Neuronal stem cell (in vitro differentiated cells): ENCODE data around the gene SP8.
"Not testable (repeated sequence)": the region's sequence is repeated elsewhere in the genome, so short reads cannot be mapped to it uniquely, and the experiment has no call there.

ENCODE experiments used
- DNase-seq: peaks from one replicate; pipeline ENCODE4 v3.0.0-alpha.2; 2013; ENCODE audit warnings: low spot score
- H2AFZ ChIP-seq: one replicate; pipeline ENCODE4 v1.6.1; 2013; ENCODE audit warnings: mild to moderate bottlenecking, low read length, inconsistent platforms
- H2AK5ac ChIP-seq: 2 replicates; pipeline ENCODE4 v1.6.1; 2013; ENCODE audit warnings: low read depth, mild to moderate bottlenecking, inconsistent platforms, low read length, moderate library complexity, mixed read lengths
- H2BK120ac ChIP-seq: 2 replicates; pipeline ENCODE4 v1.6.1; 2013; ENCODE audit warnings: low read depth, mild to moderate bottlenecking, inconsistent platforms, low read length, moderate library complexity, mixed read lengths
- H2BK12ac ChIP-seq: one replicate; pipeline ENCODE4 v1.6.1; 2013; ENCODE audit warnings: low read length, inconsistent platforms
- H2BK15ac ChIP-seq: 2 replicates; pipeline ENCODE4 v1.6.1; 2013; ENCODE audit warnings: mild to moderate bottlenecking, low read length, inconsistent platforms, mixed read lengths
- H2BK5ac ChIP-seq: one replicate; pipeline ENCODE4 v1.6.1; 2013; ENCODE audit warnings: inconsistent platforms, mild to moderate bottlenecking, low read length, moderate library complexity
- H3K14ac ChIP-seq: one replicate; pipeline ENCODE4 v1.6.1; 2013; ENCODE audit warnings: low read length, inconsistent platforms
- H3K18ac ChIP-seq: 2 replicates; pipeline ENCODE4 v1.6.1; 2013; ENCODE audit warnings: low read length, inconsistent platforms
- H3K23ac ChIP-seq: 2 replicates; pipeline ENCODE4 v1.6.1; 2013; ENCODE audit warnings: low read depth, mild to moderate bottlenecking, mixed read lengths, low read length, inconsistent platforms; ENCODE audit not compliant: poor library complexity
- H3K27ac ChIP-seq: replicated peaks from 3 replicates; pipeline ENCODE4 v1.5.1; 2013; ENCODE audit warnings: low read length, inconsistent platforms
- H3K27me3 ChIP-seq, 3 experiments: 2 replicates each; pipeline ENCODE4 v1.6.1; 2013; ENCODE audit warnings: low read length in 3 of 3, mild to moderate bottlenecking in 2 of 3, inconsistent platforms in 1 of 3, low read depth in 1 of 3, mixed read lengths in 1 of 3, moderate library complexity in 1 of 3; ENCODE audit not compliant: control insufficient read depth in 3 of 3, insufficient read depth in 3 of 3
- H3K36me3 ChIP-seq, 2 donors: replicated peaks in 1 of 2; 2 replicates each; pipeline ENCODE4 v1.6.1; 2013; ENCODE audit warnings: low read length in 2 of 2; ENCODE audit not compliant: control insufficient read depth in 2 of 2, insufficient read depth in 2 of 2
- H3K4ac ChIP-seq: 2 replicates; pipeline ENCODE4 v1.6.1; 2013; ENCODE audit warnings: inconsistent platforms, mild to moderate bottlenecking, low read length, moderate library complexity
- H3K4me1 ChIP-seq, 2 donors: 1 replicate in 1 of 2; 2 replicates in 1 of 2; pipeline ENCODE4 v1.6.1; 2013; ENCODE audit warnings: low read length in 2 of 2, low read depth in 1 of 2; ENCODE audit not compliant: control insufficient read depth in 2 of 2, insufficient read depth in 1 of 2
- H3K4me2 ChIP-seq: one replicate; pipeline ENCODE4 v1.6.1; 2013; ENCODE audit warnings: mild to moderate bottlenecking, low read length, inconsistent platforms; ENCODE audit not compliant: insufficient read depth, poor library complexity, severe bottlenecking
- H3K4me3 ChIP-seq, 2 donors: 2 replicates each; pipeline ENCODE4 v1.5.1; 2013; ENCODE audit warnings: low read length in 2 of 2, mild to moderate bottlenecking in 2 of 2, inconsistent platforms in 1 of 2, moderate library complexity in 1 of 2
- H3K79me1 ChIP-seq: one replicate; pipeline ENCODE4 v1.6.1; 2013; ENCODE audit warnings: low read depth, mild to moderate bottlenecking, inconsistent platforms, low read length, moderate library complexity
- H3K9ac ChIP-seq: one replicate; pipeline ENCODE4 v1.6.1; 2013; ENCODE audit warnings: mild to moderate bottlenecking, low read depth, low read length, inconsistent platforms; ENCODE audit not compliant: poor library complexity
- H3K9me3 ChIP-seq, 2 donors: replicated peaks in 1 of 2; 2 replicates each; pipeline versions ENCODE3 to v1.6.1; 2013; ENCODE audit warnings: low read length in 2 of 2, mild to moderate bottlenecking in 2 of 2, inconsistent platforms in 1 of 2, low read depth in 1 of 2, mixed read lengths in 1 of 2, moderate library complexity in 1 of 2; ENCODE audit not compliant: control insufficient read depth in 2 of 2, insufficient read depth in 1 of 2
- H4K8ac ChIP-seq: one replicate; pipeline ENCODE4 v1.6.1; 2013; ENCODE audit warnings: low read depth, mild to moderate bottlenecking, inconsistent platforms, low read length, moderate library complexity
- H4K91ac ChIP-seq: one replicate; pipeline ENCODE4 v1.6.1; 2013; ENCODE audit warnings: low read length, low read depth, mild to moderate bottlenecking, inconsistent platforms; ENCODE audit not compliant: poor library complexity
- WGBS, 2 donors: extraction: QIAGEN DNeasy Blood & Tissue Kit; methylation state at CpG; one replicate each; pipeline ENCODE4 v1.1.7; 2013; ENCODE audit warnings: missing lambda C conversion rate in 2 of 2, mixed read lengths in 1 of 2; ENCODE audit not compliant: insufficient read length in 2 of 2, insufficient replicate concordance in 1 of 2; ENCODE audit errors: extremely low coverage in 2 of 2; 5-methylcytosine and 5-hydroxymethylcytosine counted together

The SP8 gene

GRCh38 chr7:20826243-20826642, 39.6 kb upstream of the SP8 start:
- Histone ChIP-seq H3K18ac (no peak overlapping the region), H3K4me2 (no peak overlapping the region), H3K4me3 (no peak overlapping the region), H2AK5ac (no peak overlapping the region), H3K36me3 (no peaks in the 10 kb centered on the region), H3K9ac (no peak overlapping the region), H2BK5ac (no peak overlapping the region), H3K4me1 (peaks cover 0 to 15% of the 10 kb centered on the region in 2 donors), H2BK12ac (no peak overlapping the region), H3K27ac (peak overlapping the region; percentile 92), H4K8ac (no peak overlapping the region), H3K27me3 (no peaks in the 10 kb centered on the region), H2BK15ac (no peak overlapping the region), H3K79me1 (no peaks in the 10 kb centered on the region), H3K14ac (no peak overlapping the region), H4K91ac (no peak overlapping the region), H2BK120ac (no peak overlapping the region), H2AFZ (no peak overlapping the region), H3K23ac (no peak overlapping the region), H3K4ac (no peak overlapping the region), H3K9me3 (no peaks in the 10 kb centered on the region)
- DNase-seq, result no peak
- no CpG with 5 or more reads among the region's 3 CpGs for WGBS, 2 donors

GRCh38 chr7:20825555-20825954, 38.9 kb upstream of the SP8 start:
- H2BK15ac ChIP-seq, result no peak overlapping the region
- no peak overlapping the region for H2AK5ac ChIP-seq
- peaks cover 0 to 14% of the 10 kb centered on the region in 2 donors for H3K4me1 ChIP-seq
- H4K8ac ChIP-seq, result no peak overlapping the region
- no peak overlapping the region for H3K9ac ChIP-seq
- H3K4me2 ChIP-seq, result no peak overlapping the region
- no peak overlapping the region for H3K4me3 ChIP-seq
- H3K27ac ChIP-seq, result no peak overlapping the region
- H4K91ac ChIP-seq, result no peak overlapping the region
- no peak overlapping the region for H3K23ac ChIP-seq
- no peak overlapping the region for H3K18ac ChIP-seq
- DNase-seq, result no peak
- H3K36me3 ChIP-seq, result no peaks in the 10 kb centered on the region
- H3K27me3 ChIP-seq, result no peaks in the 10 kb centered on the region
- no peak overlapping the region for H2BK5ac ChIP-seq
- no peak overlapping the region for H3K4ac ChIP-seq
- H3K14ac ChIP-seq, result no peak overlapping the region
- no CpG with 5 or more reads among the region's 2 CpGs for WGBS, 2 donors
- H3K79me1 ChIP-seq, result no peaks in the 10 kb centered on the region
- H2AFZ ChIP-seq, result no peak overlapping the region
- H3K9me3 ChIP-seq, result no peaks in the 10 kb centered on the region
- no peak overlapping the region for H2BK120ac ChIP-seq
- H2BK12ac ChIP-seq, result no peak overlapping the region

- H2AFZ ChIP-seq, H3K4ac ChIP-seq, H3K4me1 ChIP-seq, DNase-seq, H3K4me3 ChIP-seq, H3K23ac ChIP-seq, H4K91ac ChIP-seq, H4K8ac ChIP-seq, H2AK5ac ChIP-seq, H3K4me2 ChIP-seq, H3K9ac ChIP-seq, H2BK120ac ChIP-seq, H3K36me3 ChIP-seq, H3K79me1 ChIP-seq, H2BK5ac ChIP-seq, H3K9me3 ChIP-seq, H2BK15ac ChIP-seq, H2BK12ac ChIP-seq, H3K27ac ChIP-seq, H3K18ac ChIP-seq, H3K27me3 ChIP-seq, H3K14ac ChIP-seq: not testable (repeated sequence)
- WGBS, 2 donors, result no CpG with 5 or more reads among the region's 3 CpGs
Measured at GRCh38 chr7:20821390-20821789, 34.7 kb upstream of the SP8 start.

GRCh38 chr7:20816372-20816959, 29.8 kb upstream of the SP8 start:
- Histone ChIP-seq H3K18ac (no peak overlapping the region), H3K4me1 (no peaks in the 10 kb centered on the region), H3K27me3 (no peaks in the 10 kb centered on the region), H2BK120ac (no peak overlapping the region), H2AFZ (no peak overlapping the region), H3K14ac (no peak overlapping the region), H3K4ac (no peak overlapping the region), H2AK5ac (no peak overlapping the region), H3K4me2 (no peak overlapping the region), H3K79me1 (no peaks in the 10 kb centered on the region), H3K27ac (no peak overlapping the region), H3K9ac (no peak overlapping the region), H3K36me3 (no peaks in the 10 kb centered on the region), H2BK15ac (no peak overlapping the region), H2BK12ac (no peak overlapping the region), H4K8ac (no peak overlapping the region), H2BK5ac (no peak overlapping the region), H4K91ac (no peak overlapping the region), H3K23ac (no peak overlapping the region), H3K4me3 (no peak overlapping the region), H3K9me3 (no peaks in the 10 kb centered on the region)
- no CpG with 5 or more reads among the region's 4 CpGs for WGBS, 2 donors
- DNase-seq, result no peak
